ENCODE data around the gene LMBRD1.
"Not testable (repeated sequence)": the region's sequence is repeated elsewhere in the genome, so short reads cannot be mapped to it uniquely, and the experiment has no call there.

LMBRD1 gene

DNA sequence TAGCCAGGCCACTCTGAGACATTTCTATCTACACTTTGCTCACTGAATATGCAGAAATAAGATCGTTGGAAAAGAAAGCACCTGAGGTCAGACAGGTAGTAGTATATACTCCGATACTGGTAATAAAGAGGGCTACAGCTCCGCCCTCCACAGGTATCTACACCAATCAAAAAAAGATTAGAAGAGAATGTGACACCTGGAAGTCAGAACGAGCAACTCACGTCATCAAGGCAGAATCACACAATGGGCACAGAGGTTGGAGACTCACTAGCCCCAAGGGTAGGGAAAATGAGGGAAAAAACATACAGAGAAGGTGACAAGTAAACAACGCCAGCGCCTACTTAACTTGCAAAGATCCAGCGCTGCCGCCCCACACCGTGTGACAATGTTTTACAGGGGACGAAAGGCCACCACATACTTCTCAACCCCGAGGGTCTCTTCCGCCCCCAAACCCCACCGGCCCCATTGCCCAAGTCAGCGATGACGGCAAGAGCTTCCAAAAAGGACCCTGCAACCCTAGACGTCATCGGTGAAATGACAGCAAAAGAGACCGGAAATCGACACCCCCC is 653 bp downstream of the LMBRD1 start:
- no peak for DNase-seq (ENCODE audit: low spot score)

DNA sequence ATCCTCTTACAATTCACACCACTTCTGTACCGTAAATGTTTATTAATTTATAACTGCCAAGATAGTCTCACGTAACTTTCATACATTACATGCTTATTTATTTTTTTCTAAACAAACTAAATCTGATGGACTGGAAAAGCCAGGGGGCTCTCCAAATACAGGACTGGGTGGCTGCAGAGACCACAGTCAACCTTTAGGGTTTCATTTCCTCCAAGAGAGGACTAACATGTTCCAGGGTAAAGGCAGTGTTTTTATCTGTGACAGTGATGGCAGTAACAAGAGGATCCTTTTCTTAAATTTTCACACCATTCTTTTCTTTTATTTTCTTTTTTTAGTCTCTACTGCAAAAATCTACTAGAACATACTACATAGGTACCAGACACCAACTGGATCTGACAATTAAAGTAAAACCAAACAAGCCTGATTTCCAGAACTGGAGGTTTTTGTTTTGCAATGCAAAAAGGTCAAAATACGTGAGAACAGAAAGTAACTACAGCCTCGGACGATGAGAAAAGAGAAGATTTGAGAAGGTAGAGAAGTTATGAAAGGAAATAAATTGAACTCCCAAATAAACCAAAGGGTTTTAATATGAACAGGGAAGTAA is 1.2 kb downstream of the LMBRD1 start:
- no peak for DNase-seq (ENCODE audit: low spot score)

DNA sequence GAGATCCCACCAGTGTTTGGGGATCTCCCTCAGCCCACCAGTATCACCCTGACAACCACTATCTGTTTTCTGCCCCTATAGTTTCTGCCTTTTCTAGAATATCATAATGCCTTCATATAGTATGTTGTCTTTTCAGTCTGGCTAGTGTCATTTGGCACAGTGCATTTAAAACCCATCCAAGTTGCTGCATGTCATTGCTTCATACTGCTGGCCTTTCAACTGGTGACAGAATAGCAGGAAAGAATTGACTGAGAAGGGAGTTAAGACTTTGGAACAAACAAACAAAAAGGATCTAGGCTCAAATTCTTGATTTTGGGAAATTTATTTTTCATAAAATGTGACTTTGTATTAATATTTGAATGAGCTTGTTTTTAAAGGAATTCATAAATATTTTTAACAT is 4.5 kb downstream of the LMBRD1 start:
- DNase-seq (ENCODE audit: low spot score): no peak

DNA sequence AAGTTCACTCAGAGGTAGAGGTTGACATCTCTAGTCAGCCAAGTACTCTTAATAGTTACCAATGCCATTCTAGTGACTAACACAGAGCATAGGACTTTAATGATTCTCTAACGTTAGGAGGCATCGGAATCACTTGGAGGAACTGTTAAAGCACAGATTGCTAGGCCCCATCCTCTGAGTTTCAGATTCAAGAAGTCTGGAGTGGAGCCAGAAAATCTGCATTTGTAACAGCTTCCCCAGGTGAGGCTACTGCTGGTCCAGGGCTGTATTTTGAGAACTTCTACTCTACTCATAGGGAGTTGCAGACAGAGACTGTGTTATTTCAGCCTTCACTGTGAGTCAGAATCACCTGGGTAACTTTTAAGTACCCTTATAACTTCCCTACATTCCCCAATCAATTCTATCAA is 5.7 kb downstream of the LMBRD1 start:
- no peak for DNase-seq (ENCODE audit: low spot score)

DNA sequence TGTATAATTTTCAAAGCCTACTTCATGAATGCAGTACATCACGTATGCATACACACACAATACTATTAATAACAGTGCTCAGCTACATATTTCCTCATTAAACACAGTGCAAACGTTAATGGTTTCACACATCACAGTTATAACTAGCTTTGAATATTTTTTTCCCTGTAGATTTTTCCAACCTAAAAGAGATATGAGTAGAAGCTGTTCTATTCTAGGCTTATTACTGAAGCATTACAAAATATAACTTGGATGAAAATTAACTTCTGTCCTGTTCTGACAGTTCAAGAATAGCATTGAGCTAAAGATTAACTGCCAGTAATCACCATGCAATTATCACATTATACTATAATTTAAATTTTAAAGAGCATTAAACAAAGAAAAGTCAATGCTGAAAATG is 6.2 kb downstream of the LMBRD1 start:
- no peak for DNase-seq (ENCODE audit: low spot score)

GRCh38 chr6:69789578-69789977 is 7.2 kb downstream of the LMBRD1 start:
- DNase-seq (ENCODE audit: low spot score): no peak

GRCh38 chr6:69787436-69787835 is 9.4 kb downstream of the LMBRD1 start:
- not testable (repeated sequence) for DNase-seq (ENCODE audit: low spot score)

DNA sequence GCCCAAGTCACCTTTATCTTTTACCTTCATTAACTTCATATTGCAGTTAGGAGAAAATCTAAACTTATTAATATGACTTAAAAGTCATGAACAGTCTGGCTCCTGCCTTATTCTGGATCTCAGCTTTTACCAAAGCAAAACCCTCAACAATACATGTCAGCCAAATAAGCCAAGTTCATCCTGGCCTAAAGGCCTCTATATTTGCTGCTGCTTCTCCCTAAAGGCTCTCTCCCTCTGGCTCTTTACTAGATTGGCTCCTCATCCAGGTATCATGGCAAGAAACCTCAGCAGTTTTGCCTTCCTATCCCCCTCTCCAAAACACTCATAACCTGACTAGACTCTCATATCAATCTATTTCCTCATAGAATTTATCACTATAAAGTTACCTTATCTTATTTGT is 11.1 kb downstream of the LMBRD1 start:
- DNase-seq (ENCODE audit: low spot score): no peak

DNA sequence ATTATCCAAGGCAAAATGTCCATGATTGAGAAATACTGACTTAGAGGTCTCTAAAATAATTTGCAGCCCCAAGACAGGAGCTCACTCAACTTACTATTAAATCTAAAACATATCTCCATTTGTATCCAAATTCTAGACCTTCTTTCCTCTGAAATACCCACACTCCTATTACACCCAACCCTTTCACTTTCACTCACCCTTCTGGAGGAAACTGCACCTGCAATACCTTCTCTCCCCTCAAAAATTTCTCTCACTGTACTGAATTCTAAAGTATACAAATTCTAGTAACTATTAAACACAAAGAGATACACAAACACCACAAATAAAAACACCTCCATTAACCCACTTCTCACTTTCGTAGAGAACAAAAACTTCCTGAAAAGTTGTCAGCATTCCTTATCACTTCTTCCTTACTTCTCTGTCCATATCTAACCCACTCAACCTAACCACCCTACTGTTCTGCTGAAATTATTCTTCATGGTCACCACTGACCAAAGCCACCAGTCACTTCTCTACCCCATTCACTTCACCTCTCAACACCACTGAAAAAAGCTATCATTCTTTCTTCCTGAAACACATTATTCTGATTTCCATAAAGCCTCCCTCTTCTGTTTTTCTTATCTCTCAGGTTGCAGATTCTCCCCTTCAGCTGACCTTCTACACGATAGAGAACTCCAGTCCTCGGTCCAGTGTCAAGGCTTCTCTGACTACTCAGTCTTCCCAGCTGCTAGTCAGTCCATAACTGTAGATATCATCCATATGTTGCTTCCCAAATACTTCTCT is 12.0 kb downstream of the LMBRD1 start:
- no peak for DNase-seq (ENCODE audit: low spot score)

- no peak for DNase-seq (ENCODE audit: low spot score)
Measured at GRCh38 chr6:69783108-69783507, 13.7 kb downstream of the LMBRD1 start.

- DNase-seq (ENCODE audit: low spot score): no peak
Measured at GRCh38 chr6:69780585-69781178, 16.1 kb downstream of the LMBRD1 start.

- no peak for DNase-seq (ENCODE audit: low spot score)
Measured at GRCh38 chr6:69775941-69776340, 20.9 kb downstream of the LMBRD1 start.

- DNase-seq (ENCODE audit: low spot score): no peak
Measured at GRCh38 chr6:69775585-69775849, 21.3 kb downstream of the LMBRD1 start.

GRCh38 chr6:69774740-69775584 is 21.8 kb downstream of the LMBRD1 start:
- DNase-seq (ENCODE audit: low spot score): no peak

DNA sequence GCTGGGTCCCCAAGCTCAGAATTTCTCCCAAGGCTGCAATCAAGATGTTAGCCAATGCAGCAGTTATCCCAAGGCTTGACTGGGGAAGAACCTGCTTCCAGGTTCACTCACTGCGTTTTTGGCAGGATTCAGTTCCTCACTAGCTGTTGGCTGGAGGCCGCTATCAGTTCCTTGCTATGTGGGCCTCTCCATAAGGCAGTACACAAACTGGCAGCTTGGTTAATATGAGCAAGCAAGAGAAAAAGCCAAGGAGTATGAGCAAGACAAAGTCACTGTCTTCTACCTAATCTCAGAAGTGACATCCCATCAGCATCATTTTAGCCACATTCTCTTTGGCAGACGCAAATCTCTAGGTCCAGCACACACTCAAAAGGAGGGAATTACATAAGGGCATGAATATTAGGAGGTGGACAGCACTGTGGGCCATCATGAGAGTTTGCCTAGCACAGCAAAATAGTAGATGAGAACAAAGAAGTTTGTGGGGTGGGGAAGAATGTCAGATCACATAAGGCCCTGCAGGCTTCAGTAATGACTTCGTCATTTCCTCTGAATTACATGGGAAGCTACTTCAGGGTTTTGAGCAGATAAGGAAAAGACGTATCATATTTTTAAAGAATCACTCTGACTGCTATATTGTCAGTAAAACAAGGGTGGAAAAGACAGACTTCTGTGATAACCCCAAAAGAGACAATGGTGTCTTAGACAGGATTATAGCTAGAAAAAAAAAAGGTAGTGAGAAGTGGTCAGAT is 25.5 kb downstream of the LMBRD1 start:
- DNase-seq (ENCODE audit: low spot score): no peak

- no peak for DNase-seq (ENCODE audit: low spot score)
Measured at GRCh38 chr6:69768664-69769063, 28.1 kb downstream of the LMBRD1 start.

- no peak for DNase-seq (ENCODE audit: low spot score)
Measured at GRCh38 chr6:69763763-69764162, 33.0 kb downstream of the LMBRD1 start.

- no peak for DNase-seq (ENCODE audit: low spot score)
Measured at GRCh38 chr6:69761853-69762252, 35.0 kb downstream of the LMBRD1 start.

- no peak for DNase-seq (ENCODE audit: low spot score)
Measured at GRCh38 chr6:69758214-69758613, 38.6 kb downstream of the LMBRD1 start.

DNA sequence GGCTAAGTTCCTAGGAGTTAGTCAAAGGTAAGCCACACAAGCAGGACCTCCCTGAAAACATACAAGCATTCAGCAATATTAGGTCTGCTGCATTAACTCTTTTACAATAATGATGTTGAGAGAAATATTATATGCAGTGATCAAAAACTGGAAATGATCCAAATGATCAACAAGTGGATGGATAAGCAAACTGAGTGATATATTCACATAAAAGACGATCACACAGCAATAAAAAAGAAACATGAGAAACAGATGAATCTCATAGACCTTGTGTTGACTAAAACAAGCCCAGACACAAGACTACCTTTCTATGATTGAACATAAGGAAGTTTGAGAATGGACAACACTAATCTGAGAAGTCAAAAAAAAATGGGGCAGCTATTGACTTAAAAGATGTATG is 39.9 kb downstream of the LMBRD1 start:
- DNase-seq (ENCODE audit: low spot score): no peak

DNA sequence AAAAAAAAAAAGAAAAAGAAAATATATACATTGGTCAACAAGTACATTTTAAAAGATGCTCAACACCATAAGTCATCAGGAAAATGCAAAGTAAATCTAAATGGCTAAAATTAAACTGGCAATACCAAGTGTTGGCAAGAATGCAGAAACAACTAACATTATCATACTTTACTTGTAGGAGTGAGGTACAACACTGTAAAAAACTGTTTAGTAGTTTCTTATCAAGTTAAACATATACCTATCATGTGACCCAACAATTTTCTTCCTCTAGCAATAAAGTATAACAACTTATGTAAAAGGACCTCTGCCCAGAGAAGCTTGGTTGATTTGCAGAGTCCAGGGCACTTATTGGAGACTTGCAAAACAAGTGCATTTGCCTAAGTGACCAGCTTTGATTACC is 40.4 kb downstream of the LMBRD1 start:
- no peak for DNase-seq (ENCODE audit: low spot score)

DNA sequence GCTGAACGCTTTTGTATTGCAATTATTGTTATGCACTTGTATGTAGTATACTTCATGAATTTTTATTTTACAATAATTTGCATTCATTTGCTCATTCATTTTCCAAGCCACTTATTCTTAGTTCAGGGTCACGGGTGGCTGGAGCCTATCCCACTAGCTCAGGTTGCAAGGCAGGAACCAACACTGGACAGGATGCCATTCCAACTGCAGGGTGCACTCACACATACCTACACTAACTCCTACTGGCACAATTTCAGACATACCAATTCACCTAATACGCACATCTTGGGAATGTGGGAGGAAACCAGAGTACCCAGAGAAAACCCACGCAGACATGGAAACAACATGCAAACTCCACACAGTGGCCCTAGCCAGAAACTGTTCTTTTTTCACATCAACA is 61.8 kb downstream of the LMBRD1 start:
- no peak for DNase-seq (ENCODE audit: low spot score)

Measured in ecto neural progenitor cell (in vitro differentiated cells).